ENCODE measurements around the gene SH2D5. TPM values are rescaled to one million over a fixed set of nuclear protein-coding genes. Genes with fewer than 3 reads are reported as not detected.

SH2D5 gene
- total RNA-seq, 1 experiment from 2014 or later, result 3.5 TPM

DNA sequence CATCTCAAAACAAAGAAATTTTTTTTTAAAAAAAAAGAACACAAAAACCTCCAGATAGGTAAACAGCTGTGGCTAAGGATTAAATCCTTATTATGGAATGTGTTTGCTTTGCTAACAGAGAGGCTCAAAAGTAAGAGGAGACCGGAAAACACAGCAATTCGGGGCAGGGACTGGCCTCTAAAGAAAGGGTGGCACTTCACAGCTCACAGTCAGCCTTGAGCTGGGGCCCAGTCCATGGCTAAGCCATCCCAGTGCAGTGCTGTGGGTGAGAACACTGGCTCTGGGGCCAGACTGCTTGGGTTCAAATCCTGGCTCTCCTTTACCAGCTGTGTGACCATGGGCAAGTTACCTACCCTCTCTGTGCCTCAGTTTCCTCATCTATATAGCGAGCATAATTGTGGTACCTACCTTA lies 42.9 kb downstream of the SH2D5 start:
- CTCF ChIA-PET, result no interaction called here
- H3K4me3 ChIP-seq (ENCODE audit: low read depth, low read length), result no peak overlapping the region
- no TSS peak for BruUV-seq (replicated peaks)
- Mint-ChIP-seq H3K36me3 (ENCODE audit: insufficient read depth, unreplicated experiment) (peaks cover 6% of the 10 kb centered on the region), H3K4me1 (ENCODE audit: low read depth, unreplicated experiment) (no peaks in the 10 kb centered on the region), H3K4me3 (ENCODE audit: unreplicated experiment) (no peak overlapping the region), H3K27ac (ENCODE audit: unreplicated experiment) (no peak overlapping the region), H3K9me3 (ENCODE audit: unreplicated experiment) (no peaks in the 10 kb centered on the region), H3K27me3 (ENCODE audit: insufficient read depth, unreplicated experiment) (no peaks in the 10 kb centered on the region)
- H3K27me3 ChIP-seq (replicated peaks; ENCODE audit: control insufficient read depth, insufficient read depth, low read length), result no peaks in the 10 kb centered on the region
- no peaks in the 10 kb centered on the region for H3K36me3 ChIP-seq (ENCODE audit: control insufficient read depth, insufficient read depth, low read length)
- intact Hi-C loops (cut with micrococcal nuclease; ENCODE audit: unreplicated experiment), result loop anchor here (10.0 kb wide), 2 partner anchors 95 to 295 kb away; partner anchors contain the start of gene HP1BP3
- H3K9me3 ChIP-seq, result no peaks in the 10 kb centered on the region
- no peak for DNase-seq
- no peaks in the 10 kb centered on the region for H3K4me1 ChIP-seq
- TF ChIP-seq, protein P1, sequence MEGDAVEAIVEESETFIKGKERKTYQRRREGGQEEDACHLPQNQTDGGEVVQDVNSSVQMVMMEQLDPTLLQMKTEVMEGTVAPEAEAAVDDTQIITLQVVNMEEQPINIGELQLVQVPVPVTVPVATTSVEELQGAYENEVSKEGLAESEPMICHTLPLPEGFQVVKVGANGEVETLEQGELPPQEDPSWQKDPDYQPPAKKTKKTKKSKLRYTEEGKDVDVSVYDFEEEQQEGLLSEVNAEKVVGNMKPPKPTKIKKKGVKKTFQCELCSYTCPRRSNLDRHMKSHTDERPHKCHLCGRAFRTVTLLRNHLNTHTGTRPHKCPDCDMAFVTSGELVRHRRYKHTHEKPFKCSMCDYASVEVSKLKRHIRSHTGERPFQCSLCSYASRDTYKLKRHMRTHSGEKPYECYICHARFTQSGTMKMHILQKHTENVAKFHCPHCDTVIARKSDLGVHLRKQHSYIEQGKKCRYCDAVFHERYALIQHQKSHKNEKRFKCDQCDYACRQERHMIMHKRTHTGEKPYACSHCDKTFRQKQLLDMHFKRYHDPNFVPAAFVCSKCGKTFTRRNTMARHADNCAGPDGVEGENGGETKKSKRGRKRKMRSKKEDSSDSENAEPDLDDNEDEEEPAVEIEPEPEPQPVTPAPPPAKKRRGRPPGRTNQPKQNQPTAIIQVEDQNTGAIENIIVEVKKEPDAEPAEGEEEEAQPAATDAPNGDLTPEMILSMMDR (IDR thresholded peaks at IDR 0.05; ENCODE audit: insufficient read depth in 1 of 2, low read depth in 1 of 2, low read length in 1 of 2, severe bottlenecking in 1 of 2, unreplicated experiment in 1 of 2), result no peak
- POLR2A ChIA-PET, result no interaction called here

DNA sequence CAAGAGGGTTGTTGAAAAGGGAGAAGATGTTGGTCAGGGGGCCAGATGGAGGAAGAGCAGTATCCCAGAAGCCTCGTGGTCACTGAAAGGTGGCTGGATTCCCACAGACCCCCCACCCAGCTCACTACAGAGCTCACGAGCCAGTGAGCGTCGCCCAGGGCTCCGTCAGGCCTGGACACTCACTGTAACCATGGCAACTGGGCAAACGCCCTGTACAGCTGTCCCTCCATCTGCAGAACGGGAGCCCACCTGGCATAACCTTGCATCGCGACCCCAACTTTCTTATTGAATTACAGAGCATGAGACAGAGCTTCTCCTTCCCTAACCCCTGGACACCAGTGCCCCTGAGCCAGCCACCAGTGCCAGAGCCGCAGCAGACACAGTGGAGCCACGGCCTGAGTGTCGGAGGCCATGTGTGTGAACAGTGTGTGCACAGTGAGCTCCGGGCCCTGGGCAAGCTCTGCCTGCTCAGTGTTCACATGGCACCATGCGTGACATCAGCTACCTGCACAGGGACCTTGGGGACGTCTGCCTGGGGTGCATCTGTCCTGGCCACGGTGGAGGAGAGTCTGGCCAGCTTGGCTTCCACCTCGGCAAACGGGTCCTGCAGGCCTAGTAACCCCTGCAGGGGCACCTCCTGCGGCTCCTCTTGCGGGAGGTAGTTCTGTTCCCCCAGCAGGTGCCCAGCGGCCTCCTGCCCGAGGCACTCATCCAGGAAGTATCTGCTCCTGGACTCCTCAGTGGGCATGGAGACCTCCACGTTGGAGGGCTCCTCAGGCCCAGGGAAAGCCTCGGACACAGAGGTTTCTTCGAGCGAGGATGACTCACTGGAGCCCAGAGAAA lies 45.4 kb downstream of the SH2D5 start:
- H3K9me3 ChIP-seq, result no peaks in the 10 kb centered on the region
- Mint-ChIP-seq H3K27me3 (ENCODE audit: insufficient read depth, unreplicated experiment) (no peaks in the 10 kb centered on the region), H3K27ac (ENCODE audit: unreplicated experiment) (no peak overlapping the region), H3K9me3 (ENCODE audit: unreplicated experiment) (no peaks in the 10 kb centered on the region), H3K36me3 (ENCODE audit: insufficient read depth, unreplicated experiment) (peaks cover 3% of the 10 kb centered on the region), H3K4me1 (ENCODE audit: low read depth, unreplicated experiment) (no peaks in the 10 kb centered on the region), H3K4me3 (ENCODE audit: unreplicated experiment) (no peak overlapping the region)
- no peak overlapping the region for H3K4me3 ChIP-seq (ENCODE audit: low read depth, low read length)
- no peaks in the 10 kb centered on the region for H3K4me1 ChIP-seq
- intact Hi-C loops (cut with micrococcal nuclease; ENCODE audit: unreplicated experiment), result no loop called here
- no peak for DNase-seq
- no peaks in the 10 kb centered on the region for H3K36me3 ChIP-seq (ENCODE audit: control insufficient read depth, insufficient read depth, low read length)
- H3K27me3 ChIP-seq (replicated peaks; ENCODE audit: control insufficient read depth, insufficient read depth, low read length), result no peaks in the 10 kb centered on the region
- BruUV-seq (replicated peaks), result no TSS peak
- POLR2A ChIA-PET, result no interaction called here
- TF ChIP-seq, protein P1 (IDR thresholded peaks at IDR 0.05; ENCODE audit: insufficient read depth in 1 of 2, low read depth in 1 of 2, low read length in 1 of 2, severe bottlenecking in 1 of 2, unreplicated experiment in 1 of 2), result no peak
- CTCF ChIA-PET, result interaction anchor here (0.6 kb wide), 1 partner anchor 26 kb away, joined by 3 read pairs; no protein-coding TSS in a partner anchor

DNA sequence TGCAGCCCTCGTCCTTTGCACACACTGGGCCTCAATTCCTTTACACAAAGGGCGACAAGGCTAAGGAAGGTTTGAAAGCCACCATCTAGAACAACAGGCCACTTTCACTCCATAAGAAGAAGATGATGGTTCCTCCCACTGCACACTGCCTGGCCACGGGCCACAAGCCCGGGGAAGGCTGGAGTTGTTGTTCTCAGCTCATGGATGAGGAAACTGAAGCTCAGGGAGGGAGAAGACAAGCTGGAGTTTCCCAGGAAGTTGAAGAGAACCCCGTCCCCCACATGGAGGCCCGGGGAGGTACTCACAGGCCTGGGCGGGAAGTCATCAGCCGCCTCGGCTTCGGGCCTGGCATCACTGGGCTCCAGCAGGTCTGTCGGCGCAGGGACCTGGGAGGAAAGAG lies 46.8 kb downstream of the SH2D5 start:
- intact Hi-C loops (cut with micrococcal nuclease; ENCODE audit: unreplicated experiment), result no loop called here
- H3K9me3 Mint-ChIP-seq (ENCODE audit: unreplicated experiment), result no peaks in the 10 kb centered on the region
- no peaks in the 10 kb centered on the region for H3K4me1 ChIP-seq
- H3K9me3 ChIP-seq, result no peaks in the 10 kb centered on the region
- H3K27ac Mint-ChIP-seq (ENCODE audit: unreplicated experiment), result no peak overlapping the region
- TF ChIP-seq, protein P1 (IDR thresholded peaks at IDR 0.05; ENCODE audit: insufficient read depth in 1 of 2, low read depth in 1 of 2, low read length in 1 of 2, severe bottlenecking in 1 of 2, unreplicated experiment in 1 of 2), result no peak
- H3K4me1 Mint-ChIP-seq (ENCODE audit: low read depth, unreplicated experiment), result no peaks in the 10 kb centered on the region
- no peak for DNase-seq
- ChIA-PET CTCF (no interaction called here), POLR2A (no interaction called here)
- no peak overlapping the region for H3K4me3 Mint-ChIP-seq (ENCODE audit: unreplicated experiment)
- H3K4me3 ChIP-seq (ENCODE audit: low read depth, low read length), result no peak overlapping the region
- no TSS peak for BruUV-seq (replicated peaks)
- H3K36me3 Mint-ChIP-seq (ENCODE audit: insufficient read depth, unreplicated experiment), result no peaks in the 10 kb centered on the region
- H3K27me3 ChIP-seq (replicated peaks; ENCODE audit: control insufficient read depth, insufficient read depth, low read length), result no peaks in the 10 kb centered on the region
- H3K36me3 ChIP-seq (ENCODE audit: control insufficient read depth, insufficient read depth, low read length), result no peaks in the 10 kb centered on the region
- no peaks in the 10 kb centered on the region for H3K27me3 Mint-ChIP-seq (ENCODE audit: insufficient read depth, unreplicated experiment)

Measured in Caco-2 (cell line).